H9 (cell line): Measurements from ENCODE around the gene GBP4. TPM values are rescaled to one million over a fixed set of nuclear protein-coding genes. Genes with fewer than 3 reads are reported as not detected.

Experiments
- DNase-seq: peaks from one replicate; pipeline ENCODE4 v3.0.0-alpha.2; 2017
- H2AFZ ChIP-seq: one replicate; pipeline ENCODE4 v1.6.1; 2013; ENCODE audit warnings: mild to moderate bottlenecking, low read length, control low read depth, moderate library complexity
- H2AK5ac ChIP-seq: 2 replicates; pipeline ENCODE4 v1.6.1; 2013; ENCODE audit warnings: low read length, control low read depth, mixed read lengths; ENCODE audit not compliant: insufficient read length
- H2BK120ac ChIP-seq: one replicate; pipeline ENCODE4 v1.6.1; 2013; ENCODE audit warnings: low read depth, mild to moderate bottlenecking, low read length, control low read depth, inconsistent platforms; ENCODE audit not compliant: poor library complexity, severe bottlenecking
- H2BK12ac ChIP-seq: 2 replicates; pipeline ENCODE4 v1.6.1; 2013; ENCODE audit warnings: low read length, control low read depth, mixed read lengths, low read depth; ENCODE audit not compliant: insufficient read length
- H2BK15ac ChIP-seq: 2 replicates; pipeline ENCODE4 v1.6.1; 2013; ENCODE audit warnings: low read depth, low read length, control low read depth
- H2BK20ac ChIP-seq: one replicate; pipeline ENCODE4 v1.6.1; 2013; ENCODE audit warnings: low read depth, mild to moderate bottlenecking, low read length, control low read depth, inconsistent platforms; ENCODE audit not compliant: poor library complexity, severe bottlenecking
- H2BK5ac ChIP-seq: 2 replicates; pipeline ENCODE4 v1.6.1; 2013; ENCODE audit warnings: low read length, control low read depth, mixed read lengths; ENCODE audit not compliant: insufficient read length
- H3K14ac ChIP-seq: 2 replicates; pipeline ENCODE4 v1.6.1; 2013; ENCODE audit warnings: low read length, control low read depth; ENCODE audit not compliant: insufficient read depth
- H3K18ac ChIP-seq: 2 replicates; pipeline ENCODE4 v1.6.1; 2013; ENCODE audit warnings: low read depth, mild to moderate bottlenecking, mixed read lengths, low read length, control low read depth; ENCODE audit not compliant: insufficient read length
- H3K23ac ChIP-seq: 2 replicates; pipeline ENCODE4 v1.6.1; 2013; ENCODE audit warnings: low read length, control low read depth, mixed read lengths, low read depth; ENCODE audit not compliant: insufficient read length
- H3K23me2 ChIP-seq: 2 replicates; pipeline ENCODE4 v1.6.1; 2013; ENCODE audit warnings: low read depth, mild to moderate bottlenecking, mixed read lengths, low read length, control low read depth; ENCODE audit not compliant: insufficient read length, poor library complexity, severe bottlenecking
- H3K27ac ChIP-seq: 2 replicates; pipeline ENCODE4 v1.5.1; 2013; ENCODE audit warnings: low read length, control low read depth, mixed read lengths, low read depth; ENCODE audit not compliant: insufficient read length
- H3K27me3 ChIP-seq: 2 replicates; pipeline ENCODE4 v1.6.1; 2013; ENCODE audit warnings: low read length, control low read depth, inconsistent platforms; ENCODE audit not compliant: insufficient read depth
- H3K4ac ChIP-seq: 2 replicates; pipeline ENCODE4 v1.6.1; 2013; ENCODE audit warnings: low read depth, mild to moderate bottlenecking, control low read depth, inconsistent platforms, low read length, moderate library complexity
- H3K4me1 ChIP-seq: 2 replicates; pipeline ENCODE4 v1.6.1; 2013; ENCODE audit warnings: low read length, control low read depth, inconsistent platforms; ENCODE audit not compliant: insufficient read depth
- H3K4me2 ChIP-seq: 2 replicates; pipeline ENCODE4 v1.6.1; 2013; ENCODE audit warnings: low read length, control low read depth, mixed read lengths; ENCODE audit not compliant: insufficient read length, insufficient read depth
- H3K56ac ChIP-seq: 2 replicates; pipeline ENCODE4 v1.6.1; 2013; ENCODE audit warnings: low read depth, mild to moderate bottlenecking, mixed read lengths, low read length, control low read depth; ENCODE audit not compliant: insufficient read length
- H3K79me1 ChIP-seq: 2 replicates; pipeline ENCODE4 v1.6.1; 2013; ENCODE audit warnings: low read depth, mild to moderate bottlenecking, moderate library complexity, low read length, control low read depth, inconsistent platforms; ENCODE audit not compliant: insufficient read depth, poor library complexity, severe bottlenecking
- H3K79me2 ChIP-seq: 2 replicates; pipeline ENCODE4 v1.6.1; 2013; ENCODE audit warnings: low read length, control low read depth, inconsistent platforms; ENCODE audit not compliant: insufficient read depth
- H3K9ac ChIP-seq: 2 replicates; pipeline ENCODE4 v1.6.1; 2013; ENCODE audit warnings: low read length, control low read depth, mixed read lengths; ENCODE audit not compliant: insufficient read length; ENCODE audit errors: extremely low read depth
- H3K9me3 ChIP-seq: one replicate; pipeline ENCODE4 v1.6.1; 2013; ENCODE audit warnings: low read depth, low read length, inconsistent platforms; ENCODE audit not compliant: control insufficient read depth
- H3T11ph ChIP-seq: one replicate; pipeline ENCODE4 v1.6.1; 2013; ENCODE audit warnings: mild to moderate bottlenecking, low read length, control low read depth, inconsistent platforms
- H4K20me1 ChIP-seq: one replicate; pipeline ENCODE4 v1.6.1; 2013; ENCODE audit not compliant: control insufficient read depth, insufficient read length, insufficient read depth
- H4K5ac ChIP-seq: 2 replicates; pipeline ENCODE4 v1.6.1; 2013; ENCODE audit warnings: low read depth, mild to moderate bottlenecking, mixed read lengths, low read length, control low read depth; ENCODE audit not compliant: insufficient read length
- H4K8ac ChIP-seq: replicated peaks from 2 replicates; pipeline ENCODE4 v1.6.1; 2013; ENCODE audit warnings: low read length, control low read depth, mixed read lengths, low read depth; ENCODE audit not compliant: insufficient read length
- H4K91ac ChIP-seq: 2 replicates; pipeline ENCODE4 v1.6.1; 2013; ENCODE audit warnings: low read depth, mild to moderate bottlenecking, moderate library complexity, mixed read lengths, low read length, control low read depth; ENCODE audit not compliant: insufficient read length
- H3K27ac Mint-ChIP-seq, 3 experiments: 2 replicates in 2 of 3; 3 replicates in 1 of 3; pipeline ENCODE4 v1.8.0; 2020 to 2021; ENCODE audit warnings: mixed read lengths in 3 of 3, mild to moderate bottlenecking in 1 of 3, moderate library complexity in 1 of 3
- H3K27me3 Mint-ChIP-seq: 2 replicates; pipeline ENCODE4 v1.8.0; 2021; ENCODE audit warnings: low read depth, mild to moderate bottlenecking, moderate library complexity, mixed read lengths
- H3K36me3 Mint-ChIP-seq, 3 experiments: 2 replicates in 2 of 3; 3 replicates in 1 of 3; pipeline ENCODE4 v1.8.0; 2020 to 2021; ENCODE audit warnings: low read depth in 3 of 3, mixed read lengths in 3 of 3; ENCODE audit not compliant: insufficient read depth in 1 of 3
- H3K4me1 Mint-ChIP-seq, 2 experiments: 2 replicates each; pipeline ENCODE4 v1.8.0; 2020; ENCODE audit warnings: mixed read lengths in 2 of 2
- H3K4me3 Mint-ChIP-seq, 2 experiments: 2 replicates in 1 of 2; 3 replicates in 1 of 2; pipeline ENCODE4 v1.8.0; 2020 to 2021; ENCODE audit warnings: mild to moderate bottlenecking in 2 of 2, mixed read lengths in 2 of 2, moderate library complexity in 1 of 2
- H3K9me3 Mint-ChIP-seq, 2 experiments: 2 replicates in 1 of 2; 3 replicates in 1 of 2; pipeline ENCODE4 v1.8.0; 2020; ENCODE audit warnings: mild to moderate bottlenecking in 2 of 2, mixed read lengths in 2 of 2, moderate library complexity in 1 of 2
- whole genome bisulfite sequencing: extraction: QIAGEN DNeasy Blood & Tissue Kit; methylation state at CpG from one replicate; pipeline ENCODE4 v1.1.7; 2013; ENCODE audit warnings: missing lambda C conversion rate, low lambda C conversion rate, mixed read lengths; ENCODE audit not compliant: insufficient read length; ENCODE audit errors: extremely low coverage; 5-methylcytosine and 5-hydroxymethylcytosine counted together
- total RNA-seq: library from RNA; stranded (reverse); gene quantifications from 2 replicates; pipeline ENCODE4 v1.2.1, GENCODE V29; 2021
- TF ChIP-seq, protein P1 (sequence below): fragments of 200-600 bp; sonication (generic); conservative IDR thresholded peaks from 3 replicates; pipeline ENCODE4 v1.8.0; 2021; ENCODE audit warnings: antibody characterized with exemption, mild to moderate bottlenecking

The GBP4 gene
- total RNA-seq, 1 experiment from 2014 or later, result not detected

DNA sequence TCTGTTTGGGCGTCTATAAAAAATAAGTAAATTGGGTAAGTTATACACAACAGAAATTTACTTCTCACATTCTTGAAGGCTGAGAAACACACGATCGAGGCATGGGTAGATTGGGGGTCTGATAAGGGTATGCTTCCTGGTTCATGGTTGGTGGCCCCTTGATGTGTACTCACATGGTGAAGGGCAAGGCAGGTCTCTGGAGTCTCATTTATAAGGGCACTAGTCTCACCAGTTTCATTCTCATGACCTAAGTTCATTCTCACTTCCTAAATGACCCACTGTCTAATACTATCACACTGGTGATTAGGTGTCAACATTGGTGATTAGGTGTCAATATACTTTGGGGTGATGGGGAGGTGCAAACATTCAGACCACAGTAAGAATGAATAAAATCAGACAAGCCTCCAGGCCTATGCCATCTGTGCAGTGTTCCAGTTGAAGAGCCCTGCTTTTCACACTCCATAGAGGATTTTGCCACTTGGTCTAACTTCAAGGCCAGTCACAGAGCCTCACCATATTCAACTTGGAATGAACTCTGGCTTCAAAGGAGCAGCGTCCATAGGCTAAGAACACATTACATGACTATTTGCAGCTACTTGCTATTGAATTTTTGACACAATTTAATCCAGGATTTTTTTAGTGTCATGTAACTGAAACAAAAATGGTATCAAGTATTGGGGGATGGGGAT, 2.5 kb upstream of the GBP4 start:
- Histone ChIP-seq H3K27ac (no peak overlapping the region), H2BK20ac (no peak overlapping the region), H3K23ac (no peak overlapping the region), H3K4me1 (no peaks in the 10 kb centered on the region), H4K8ac (no peak overlapping the region), H4K91ac (no peak overlapping the region), H2AK5ac (no peak overlapping the region), H3K23me2 (no peaks in the 10 kb centered on the region), H3K14ac (no peak overlapping the region), H2AFZ (no peak overlapping the region), H3K9me3 (peaks cover 7% of the 10 kb centered on the region), H3K18ac (no peak overlapping the region), H3K79me2 (no peaks in the 10 kb centered on the region), H2BK12ac (no peak overlapping the region), H2BK15ac (no peak overlapping the region), H2BK120ac (no peak overlapping the region), H3T11ph (no peak overlapping the region), H3K9ac (no peak overlapping the region), H3K56ac (no peak overlapping the region), H4K20me1 (no peaks in the 10 kb centered on the region), H3K27me3 (no peaks in the 10 kb centered on the region), H3K4ac (no peak overlapping the region), H3K79me1 (no peaks in the 10 kb centered on the region), H3K4me2 (no peak overlapping the region), H2BK5ac (no peak overlapping the region), H4K5ac (no peak overlapping the region)
- Mint-ChIP-seq H3K27ac (no peak overlapping the region), H3K4me1 (peaks cover 4 to 9% of the 10 kb centered on the region in 2 experiments; a peak in 1 of 4 replicates), H3K27me3 (no peaks in the 10 kb centered on the region), H3K9me3 (peaks cover 15 to 20% of the 10 kb centered on the region in 2 experiments), H3K4me3 (no peak overlapping the region), H3K36me3 (peaks cover 0 to 9% (median 8%) of the 10 kb centered on the region in 3 experiments; a peak in 5 of 7 replicates)
- DNase-seq, result no peak
- TF ChIP-seq, protein P1, sequence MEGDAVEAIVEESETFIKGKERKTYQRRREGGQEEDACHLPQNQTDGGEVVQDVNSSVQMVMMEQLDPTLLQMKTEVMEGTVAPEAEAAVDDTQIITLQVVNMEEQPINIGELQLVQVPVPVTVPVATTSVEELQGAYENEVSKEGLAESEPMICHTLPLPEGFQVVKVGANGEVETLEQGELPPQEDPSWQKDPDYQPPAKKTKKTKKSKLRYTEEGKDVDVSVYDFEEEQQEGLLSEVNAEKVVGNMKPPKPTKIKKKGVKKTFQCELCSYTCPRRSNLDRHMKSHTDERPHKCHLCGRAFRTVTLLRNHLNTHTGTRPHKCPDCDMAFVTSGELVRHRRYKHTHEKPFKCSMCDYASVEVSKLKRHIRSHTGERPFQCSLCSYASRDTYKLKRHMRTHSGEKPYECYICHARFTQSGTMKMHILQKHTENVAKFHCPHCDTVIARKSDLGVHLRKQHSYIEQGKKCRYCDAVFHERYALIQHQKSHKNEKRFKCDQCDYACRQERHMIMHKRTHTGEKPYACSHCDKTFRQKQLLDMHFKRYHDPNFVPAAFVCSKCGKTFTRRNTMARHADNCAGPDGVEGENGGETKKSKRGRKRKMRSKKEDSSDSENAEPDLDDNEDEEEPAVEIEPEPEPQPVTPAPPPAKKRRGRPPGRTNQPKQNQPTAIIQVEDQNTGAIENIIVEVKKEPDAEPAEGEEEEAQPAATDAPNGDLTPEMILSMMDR, result no peak
- no CpG with 5 or more reads among the region's 4 CpGs for WGBS
